ENCODE results near the gene ZYG11B. TPM values are rescaled to one million over a fixed set of nuclear protein-coding genes. Genes with fewer than 3 reads are reported as not detected.

The ZYG11B gene
- total RNA-seq, result 42.1 and 51.8 TPM in 2 replicates

GRCh38 chr1:52726265-52727113 lies at the start of gene ZYG11B:
Gene ZYG11B (plus strand): TSS chr1:52726453. CDS start chr1:52726654, 201 bp downstream.

GRCh38 chr1:52697795-52698674 lies 28.2 kb upstream of the ZYG11B start, which contains the start of gene COA7:
Gene COA7 (minus strand): TSS chr1:52698347. CDS start chr1:52698326, 21 bp downstream.

GRCh38 chr1:52842643-52843310 lies 116.5 kb downstream of the ZYG11B start, which contains the start of gene ZYG11A:
Gene ZYG11A (plus strand): TSS chr1:52842760. CDS start chr1:52842884, 124 bp downstream.

Small RNA genes lying within 50 kb of the gene (small RNA-seq; reads per million reads assigned to genes)
- gene RN7SL62P, result not detected
- gene RNU2-30P, result 4.3 reads per million, percentile 91 among the genes with 10 or more reads in this experiment
- not detected for gene RNU6-969P

Other genes starting within 250 kb of the ZYG11B start
- 22.5 and 30.3 TPM in 2 replicates for gene TUT4, start 173.4 kb upstream of the ZYG11B start, total RNA-seq
- gene GPX7, start 124.1 kb upstream of the ZYG11B start, total RNA-seq, result 20.8 and 28.7 TPM in 2 replicates
- not detected in 2 replicates for gene SHISAL2A, start 93.3 kb upstream of the ZYG11B start, total RNA-seq
- gene COA7, start 28.1 kb upstream of the ZYG11B start, total RNA-seq, result 15.7 and 17.9 TPM in 2 replicates
- 1.4 and 2.3 TPM in 2 replicates for gene ZYG11A, start 116.3 kb downstream of the ZYG11B start, total RNA-seq
- gene ECHDC2, start 195.3 kb downstream of the ZYG11B start, total RNA-seq, result 14.6 and 33.6 TPM in 2 replicates
- gene SCP2, start 200.8 kb downstream of the ZYG11B start, total RNA-seq, result 106 and 131 TPM in 2 replicates

All from vein endothelial cell (primary cell).